ENCODE data around the gene ICAM2. TPM values are rescaled to one million over a fixed set of nuclear protein-coding genes. Genes with fewer than 3 reads are reported as not detected.

Gene ICAM2
- total RNA-seq (10 to 100 TPM; 32.3 to 46.9 TPM), polyA plus RNA-seq (ENCODE audit: insufficient read length in 6 of 6) (10 to 100 TPM; 43.1 to 55.4 (median 47.2) TPM)
- long read RNA-seq, donor 1, transcript ICAM2-203 (4 exons, 1,221 nt): major isoform, 24 of 36 reads
- long read RNA-seq, donor 1, transcript ICAM2-208 (5 exons, 1,103 nt): minor isoform, 9 of 36 reads
- long read RNA-seq, donor 1, partial matches to known transcripts: 0 of 36 reads
- long read RNA-seq, donor 1, other reads (novel, unspliced or antisense): 0 of 36 reads
- long read RNA-seq, donor 2, transcript ICAM2-208 (5 exons, 1,103 nt): minor isoform, 7 of 25 reads
- long read RNA-seq, donor 2, transcript ICAM2-203 (4 exons, 1,221 nt): major isoform, 18 of 25 reads
- long read RNA-seq, donor 2, partial matches to known transcripts: 0 of 25 reads
- long read RNA-seq, donor 2, other reads (novel, unspliced or antisense): 0 of 25 reads
- long read RNA-seq, donor 3, transcript ICAM2-203 (4 exons, 1,221 nt): major isoform, 17 of 30 reads
- long read RNA-seq, donor 3, transcript ICAM2-208 (5 exons, 1,103 nt): minor isoform, 13 of 30 reads
- long read RNA-seq, donor 3, partial matches to known transcripts: 0 of 30 reads
- long read RNA-seq, donor 3, other reads (novel, unspliced or antisense): 0 of 30 reads
- long read RNA-seq, donor 4, transcript ICAM2-208 (5 exons, 1,103 nt): minor isoform, 21 of 59 reads
- long read RNA-seq, donor 4, transcript ICAM2-203 (4 exons, 1,221 nt): major isoform, 30 of 59 reads
- long read RNA-seq, donor 4, partial matches to known transcripts: 2 of 59 reads
- long read RNA-seq, donor 4, other reads (novel, unspliced or antisense): 5 of 59 reads
- long read RNA-seq, donor 5, transcript ICAM2-208 (5 exons, 1,103 nt): minor isoform, 11 of 34 reads
- long read RNA-seq, donor 5, transcript ICAM2-203 (4 exons, 1,221 nt): major isoform, 21 of 34 reads
- long read RNA-seq, donor 5, partial matches to known transcripts: 0 of 34 reads
- long read RNA-seq, donor 5, other reads (novel, unspliced or antisense): 0 of 34 reads
- long read RNA-seq, donor 6, transcript ICAM2-203 (4 exons, 1,221 nt): major isoform, 15 of 27 reads
- long read RNA-seq, donor 6, transcript ICAM2-208 (5 exons, 1,103 nt): minor isoform, 5 of 27 reads
- long read RNA-seq, donor 6, partial matches to known transcripts: 6 of 27 reads
- long read RNA-seq, donor 6, other reads (novel, unspliced or antisense): 0 of 27 reads
- long read RNA-seq, donor 7, transcript ICAM2-208 (5 exons, 1,103 nt): major isoform, 5 of 11 reads
- long read RNA-seq, donor 7, partial matches to known transcripts: 0 of 11 reads
- long read RNA-seq, donor 7, other reads (novel, unspliced or antisense): 0 of 11 reads
- long read RNA-seq, donor 8, transcript ICAM2-208 (5 exons, 1,103 nt): minor isoform, 8 of 19 reads
- long read RNA-seq, donor 8, transcript ICAM2-203 (4 exons, 1,221 nt): major isoform, 10 of 19 reads
- long read RNA-seq, donor 8, partial matches to known transcripts: 0 of 19 reads
- long read RNA-seq, donor 8, other reads (novel, unspliced or antisense): 0 of 19 reads
- long read RNA-seq, donor 9, partial matches to known transcripts: 0 of 1 reads
- long read RNA-seq, donor 9, other reads (novel, unspliced or antisense): 0 of 1 reads
- long read RNA-seq, donor 10, transcript ICAM2-203 (4 exons, 1,221 nt): major isoform, 51 of 110 reads
- long read RNA-seq, donor 10, transcript ICAM2-208 (5 exons, 1,103 nt): minor isoform, 44 of 110 reads
- long read RNA-seq, donor 10, partial matches to known transcripts: 9 of 110 reads
- long read RNA-seq, donor 10, other reads (novel, unspliced or antisense): 3 of 110 reads
- long read RNA-seq, donor 11: 0 reads
- long read RNA-seq, donor 12, transcript ICAM2-208 (5 exons, 1,103 nt): major isoform, 8 of 17 reads
- long read RNA-seq, donor 12, transcript ICAM2-203 (4 exons, 1,221 nt): minor isoform, 5 of 17 reads
- long read RNA-seq, donor 12, partial matches to known transcripts: 0 of 17 reads
- long read RNA-seq, donor 12, other reads (novel, unspliced or antisense): 0 of 17 reads

- no peak for TF ChIP-seq CTCF (IDR thresholded peaks at IDR 0.05)
- intact Hi-C loops (cut with DNase I): no loop called here
- Histone ChIP-seq H3K4me3 (peak within 1 kb of the TSS; percentile 44 to 50), H3K9me3 (no peaks in the 10 kb centered on the region), H3K4me1 (peaks cover 3 to 69% of the 10 kb centered on the region in 2 donors), H3K36me3 (no peaks in the 10 kb centered on the region), H3K27ac (peak within 1 kb of the TSS; percentile 79 to 85), H3K27me3 (no peaks in the 10 kb centered on the region)
- peak in 2 of 4 donors; percentile 44 to 76 for DNase-seq
- ATAC-seq: peak; percentile 73
These were observed at the start of gene ICAM2 for GRCh38 chr17:64020056-64020766. TSS of gene ICAM2 (minus strand) at chr17:64020633. CDS start at chr17:64006691, 13,942 bp downstream.

GRCh38 chr17:64070213-64070612 lies 49.8 kb upstream of the ICAM2 start:
- no peak for TF ChIP-seq CTCF (IDR thresholded peaks at IDR 0.05)
- intact Hi-C loops (cut with DNase I): no loop called here
- Histone ChIP-seq H3K27ac (no peak overlapping the region), H3K4me1 (peaks cover 14 to 20% of the 10 kb centered on the region in 2 donors), H3K9me3 (peaks cover 7 to 15% of the 10 kb centered on the region in 2 donors), H3K4me3 (no peak overlapping the region), H3K36me3 (peaks cover 10 to 76% of the 10 kb centered on the region in 2 donors), H3K27me3 (no peaks in the 10 kb centered on the region)
- DNase-seq (no peak), ATAC-seq (no peak)

- Histone ChIP-seq H3K27me3 (no peaks in the 10 kb centered on the region), H3K4me3 (no peak overlapping the region), H3K27ac (no peak overlapping the region), H3K4me1 (peaks cover 6 to 14% of the 10 kb centered on the region in 2 donors), H3K9me3 (peaks cover 7 to 15% of the 10 kb centered on the region in 2 donors), H3K36me3 (peaks cover 10 to 87% of the 10 kb centered on the region in 2 donors)
- TF ChIP-seq CTCF (IDR thresholded peaks at IDR 0.05): no peak
- no peak for ATAC-seq
- intact Hi-C loops (cut with DNase I): loop anchor here in 1 of 2 donors (10.0 kb wide), 1 partner anchor 66 kb away; the partner anchor contains the start of gene ERN1
- no peak for DNase-seq
These were observed 48.7 kb upstream of the ICAM2 start for GRCh38 chr17:64069143-64069542.

All from left lung (tissue), 14 donors.